HG03139 (cell line): ENCODE data around the gene GP1BA.

Source experiments
- ATAC-seq: cut with Tn5 transposase; IDR thresholded peaks from one replicate; pipeline ENCODE4 v1.9.1; 2021; ENCODE audit not compliant: unreplicated experiment

GP1BA gene

DNA sequence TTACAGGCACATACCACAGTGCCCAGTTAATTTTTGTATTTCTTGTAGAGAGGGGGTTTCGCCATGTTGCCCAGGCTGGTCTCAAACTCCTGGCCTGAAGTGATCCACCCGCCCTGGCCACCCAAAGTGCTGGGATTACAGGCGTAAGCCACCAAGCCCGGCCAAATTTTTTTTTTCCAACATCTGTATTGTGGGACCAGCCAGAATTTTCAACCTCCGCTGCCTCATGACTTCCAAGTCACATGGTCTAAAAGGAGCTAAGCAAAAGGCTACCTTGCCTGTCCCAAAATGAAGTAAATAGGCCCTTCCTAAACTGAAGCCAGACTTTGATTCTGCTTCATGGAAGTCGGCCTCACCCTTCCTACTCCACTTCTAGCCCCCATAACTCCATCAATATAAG, 39.7 kb downstream of the GP1BA start:
- no peak for ATAC-seq

DNA sequence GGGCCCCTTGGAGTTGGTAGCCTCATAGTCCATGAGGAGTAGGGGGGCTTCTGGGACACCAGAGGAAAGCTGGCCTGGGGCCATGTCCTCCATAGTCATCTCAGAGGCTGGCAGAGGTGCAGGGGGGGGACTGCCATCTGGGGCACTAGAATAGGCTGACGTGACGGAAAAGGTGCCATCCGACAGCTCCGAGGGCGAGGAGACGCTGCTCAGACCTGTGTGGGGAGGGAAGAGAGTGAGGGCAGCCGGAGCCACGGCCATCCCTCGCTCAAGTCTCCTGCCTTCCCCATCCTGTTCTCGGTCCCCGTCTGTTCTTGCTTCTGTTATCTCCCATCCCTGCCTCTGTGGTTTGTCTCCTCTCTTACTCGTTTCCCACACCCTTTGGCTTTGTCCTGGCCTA, 40.2 kb downstream of the GP1BA start:
- no peak for ATAC-seq

DNA sequence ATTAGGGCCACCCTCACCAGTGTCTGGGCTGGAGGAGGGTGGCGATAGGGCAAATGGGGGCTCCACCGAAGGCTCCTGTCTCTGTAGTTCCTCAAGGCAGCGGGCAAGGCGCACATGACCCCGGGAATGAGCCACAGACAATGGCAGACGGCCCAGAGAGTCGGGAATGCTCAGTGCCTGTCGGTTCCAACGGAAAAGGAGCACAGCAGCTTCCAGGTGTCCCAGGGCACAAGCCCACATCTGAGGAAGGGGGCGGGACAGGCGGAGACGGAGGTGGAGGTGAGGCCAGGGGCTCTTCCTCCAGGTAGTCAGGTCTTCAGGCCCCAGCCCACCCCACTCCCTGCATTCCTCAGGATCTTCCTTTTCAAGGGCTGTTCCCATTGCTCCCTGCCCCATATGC, 40.7 kb downstream of the GP1BA start:
- no peak for ATAC-seq

DNA sequence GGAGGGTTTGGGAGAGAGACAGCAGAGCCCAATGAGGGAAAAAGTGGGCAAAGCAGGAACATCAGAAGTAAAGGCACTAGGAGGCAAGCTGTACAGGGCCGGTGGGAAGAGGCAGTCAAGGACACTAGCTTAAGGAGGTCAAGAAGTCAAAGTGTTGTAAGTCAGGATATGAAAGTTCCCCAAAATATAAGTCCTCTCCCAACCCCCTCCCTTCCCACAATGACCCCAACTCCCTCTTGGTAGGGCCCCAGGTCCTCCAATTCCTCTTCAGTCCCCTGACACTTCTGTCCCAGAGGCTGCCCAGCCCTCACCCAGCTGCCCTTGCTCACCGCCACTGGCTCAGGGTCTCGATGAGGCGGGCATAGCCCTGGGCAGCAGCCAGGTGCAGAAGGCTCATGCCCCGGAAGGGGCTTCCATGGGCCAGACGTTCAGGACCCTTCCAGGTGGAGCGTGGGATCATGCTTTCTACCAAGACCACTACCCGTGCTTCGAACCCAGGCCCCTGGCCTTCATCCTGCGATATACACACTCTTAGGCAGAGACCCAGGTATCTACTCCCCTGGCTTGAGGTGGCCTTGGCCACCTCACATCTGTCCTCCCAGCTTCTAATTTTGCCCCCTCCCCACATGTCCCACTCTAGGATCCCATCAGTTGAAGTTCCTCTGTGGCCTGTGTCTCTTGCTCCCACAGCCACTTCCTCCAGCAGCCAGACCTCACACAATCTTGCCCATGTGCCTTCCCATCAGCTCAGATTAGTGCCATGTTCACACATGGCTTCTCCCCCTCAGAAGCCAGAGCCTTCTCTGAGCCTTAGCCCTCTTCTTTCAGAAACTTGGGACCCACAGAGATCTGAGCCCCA, 41.4 kb downstream of the GP1BA start:
- ATAC-seq, result no peak

DNA sequence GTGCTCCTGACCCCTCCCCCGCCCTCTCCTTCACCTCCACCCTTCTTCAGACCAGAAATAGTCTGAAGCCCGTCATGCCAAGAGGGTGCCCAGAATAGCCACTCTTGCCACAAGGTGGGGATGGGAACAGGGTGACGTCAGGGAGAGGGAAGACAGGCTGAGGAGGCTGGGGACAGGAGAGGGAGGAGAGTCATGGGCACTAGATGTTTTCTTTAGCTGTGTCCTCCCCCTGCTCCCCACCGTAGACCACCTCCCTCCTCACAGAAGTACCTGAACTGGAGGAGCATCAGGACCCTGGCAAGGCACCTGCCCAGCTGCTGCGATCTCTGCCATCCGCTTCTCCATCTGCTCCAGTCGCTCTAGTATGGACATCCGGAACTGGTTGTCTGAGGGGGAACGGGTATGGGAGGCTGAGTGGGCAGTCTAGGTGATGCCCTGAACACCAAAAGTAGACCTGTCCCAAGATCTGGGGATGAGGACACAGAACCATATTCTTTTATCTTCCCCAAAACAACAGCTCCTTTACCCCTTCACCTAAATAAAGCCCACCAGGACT, 42.1 kb downstream of the GP1BA start:
- ATAC-seq, result no peak

DNA sequence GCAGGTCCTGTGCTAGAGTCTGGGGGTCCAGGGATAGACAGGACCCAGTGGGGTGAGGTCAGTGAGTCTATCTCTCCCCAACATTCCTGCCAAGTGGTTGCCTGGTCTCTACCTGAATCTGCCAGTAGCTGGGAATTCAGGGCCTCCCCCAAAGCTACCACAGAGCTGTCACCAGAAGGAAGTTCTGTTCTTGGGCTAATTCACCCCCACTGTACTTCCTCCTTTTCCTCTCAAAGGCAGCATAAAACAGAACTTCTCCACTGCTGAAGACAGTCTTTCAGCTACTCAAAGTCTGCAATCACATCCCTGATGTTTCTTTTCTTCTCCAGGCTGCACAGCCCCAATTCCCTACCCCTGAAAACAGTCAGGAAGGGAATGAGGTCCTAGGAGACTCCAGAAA, 46.6 kb downstream of the GP1BA start:
- no peak for ATAC-seq

DNA sequence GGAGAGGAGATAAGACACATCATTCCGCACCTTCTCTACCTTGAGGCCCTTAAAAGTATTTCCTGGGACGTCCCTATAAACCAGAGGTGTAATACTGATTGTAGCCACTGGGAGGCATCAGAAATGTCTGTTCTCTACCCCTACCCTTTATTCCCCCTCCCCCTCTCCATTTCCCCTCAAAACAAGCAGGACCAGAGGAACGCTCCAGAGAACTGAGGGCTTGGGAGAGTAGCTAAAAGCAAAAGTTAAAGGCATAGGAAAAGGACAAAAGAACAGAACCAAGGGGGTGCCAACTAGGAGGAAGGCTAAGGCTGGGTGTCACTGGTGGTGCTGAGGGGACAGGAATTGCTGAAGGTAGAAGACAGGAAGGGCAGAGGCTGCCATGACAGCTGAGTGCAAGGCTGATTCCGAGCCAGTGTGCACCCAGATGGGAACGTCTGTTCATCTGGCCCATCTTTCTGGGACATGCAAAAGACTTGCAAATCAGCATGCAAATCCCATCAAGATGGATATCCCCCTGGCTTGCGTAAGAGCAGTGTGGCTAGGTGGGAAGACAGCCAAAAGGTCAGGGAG, 48.7 kb downstream of the GP1BA start:
- no peak for ATAC-seq

DNA sequence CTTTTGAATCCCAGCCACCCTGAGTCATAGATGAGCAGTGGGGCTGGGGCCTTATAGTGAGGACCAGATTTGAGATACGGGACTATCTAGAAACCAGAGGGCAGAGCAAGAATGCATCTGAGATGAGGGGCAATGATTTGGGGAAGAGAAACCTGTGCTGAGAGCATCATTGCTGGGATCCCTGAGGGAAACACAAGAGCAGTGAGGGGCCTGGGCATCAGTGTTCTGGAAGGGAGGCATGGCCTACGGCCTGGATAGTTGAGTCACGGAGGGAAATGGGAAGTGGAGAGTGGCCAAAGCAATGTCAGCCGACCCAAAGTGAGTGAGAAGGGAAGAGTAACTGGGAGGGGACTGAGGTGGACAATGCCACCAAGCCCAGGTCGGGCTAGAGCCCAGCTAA, 50.2 kb downstream of the GP1BA start:
- no peak for ATAC-seq
